Heart left ventricle (tissue), 16 donors: ENCODE results near the gene SENP5. TPM values are rescaled to one million over a fixed set of nuclear protein-coding genes. Genes with fewer than 3 reads are reported as not detected.

Experiments used
- ATAC-seq, 4 donors: fragments of 200-7000 bp; cut with Tn5 transposase; one replicate each; pipeline ENCODE4 v1.9.1; 2020 to 2022; ENCODE audit warnings: moderate library complexity in 4 of 4, mild to moderate bottlenecking in 3 of 4, moderate number of reproducible peaks in 1 of 4
- DNase-seq, 5 donors: peaks; one replicate each; pipeline ENCODE4 v3.0.0-alpha.2; 2020
- H3K27ac ChIP-seq, 12 donors: fragments of 200-600 bp; sonication (generic) in 4 of 12; one replicate each; pipeline versions ENCODE4 v1.5.0 to v1.8.0; 2016 to 2022; ENCODE audit warnings: mild to moderate bottlenecking in 2 of 12
- H3K27me3 ChIP-seq, 9 donors: fragments of 200-600 bp; sonication (generic) in 2 of 9; one replicate each; pipeline versions ENCODE4 v1.5.1 to v1.8.0; 2016 to 2022; ENCODE audit warnings: mild to moderate bottlenecking in 3 of 9
- H3K36me3 ChIP-seq, 9 donors: fragments of 200-600 bp; sonication (generic) in 2 of 9; one replicate each; pipeline versions ENCODE4 v1.5.0 to v1.8.0; 2018 to 2022; ENCODE audit warnings: mild to moderate bottlenecking in 2 of 9
- H3K4me1 ChIP-seq, 12 donors: fragments of 200-600 bp; sonication (generic) in 4 of 12; one replicate each; pipeline versions ENCODE4 v1.5.0 to v1.8.0; 2016 to 2022; ENCODE audit warnings: mild to moderate bottlenecking in 3 of 12
- H3K4me3 ChIP-seq, 12 donors: fragments of 200-600 bp; sonication (generic) in 4 of 12; one replicate each; pipeline versions ENCODE4 v1.5.0 to v1.8.0; 2017 to 2022; ENCODE audit warnings: mild to moderate bottlenecking in 9 of 12, moderate library complexity in 4 of 12
- H3K9me3 ChIP-seq, 12 donors: fragments of 200-600 bp; sonication (generic) in 4 of 12; one replicate each; pipeline versions ENCODE4 v1.5.0 to v1.8.0; 2016 to 2022; ENCODE audit warnings: mild to moderate bottlenecking in 1 of 12
- CTCF ChIP-seq, 12 donors: fragments of 200-600 bp; sonication (generic) in 4 of 12; IDR thresholded peaks; one replicate each; pipeline versions ENCODE4 v1.5.0 to v1.8.0; 2018 to 2022; ENCODE audit warnings: antibody characterized with exemption in 12 of 12, mild to moderate bottlenecking in 5 of 12
- POLR2A ChIP-seq, 2 donors: fragments of 450-650 bp; IDR thresholded peaks; one replicate each; pipeline ENCODE4 v1.6.1; 2017; ENCODE audit warnings: antibody characterized with exemption in 2 of 2, mild to moderate bottlenecking in 2 of 2, moderate library complexity in 2 of 2
- WGBS, 4 donors: extraction: QIAGEN DNeasy Blood & Tissue Kit in 2 of 4; methylation state at CpG; one replicate each; pipeline versions ENCODE4 v1.1.5 to v1.1.7; 2013 to 2018; 5-methylcytosine and 5-hydroxymethylcytosine counted together
- intact Hi-C, 10 donors: fragments of 100-400 bp; cut with DNase I; formaldehyde crosslinking; loops; one replicate each; pipeline versions ENCODE4 v1.11.1 to v1.14.2; 2022
- polyA plus RNA-seq, 2 donors: library from polyadenylated mRNA; stranded (reverse); fragments of 200-250 nt; gene quantifications; one replicate each; pipeline ENCODE4 v1.2.3, GENCODE V29; 2013
- total RNA-seq, 9 donors: library from RNA; depleted of rRNA in 2 of 9; stranded (reverse); fragments of >200 nt in 2 of 9; fragmentation: NEBNext Ultra II Directional in 3 of 9; extraction: Animal tissue kit (Norgen Biotek cat#: 25700) in 3 of 9; gene quantifications; one replicate each; pipeline versions ENCODE4 v1.1.0 to v1.2.4, GENCODE V29; 2016 to 2023
- donor health status: ischemic (EF 13 %, LVEDD 7.1; RV severe dilation, severe dysfunction).
- donor health status: healthy with polysubstance abuse.
- donor health status: DM: no; HTN: yes; CAD: no.
- donor health status: DM: no; HTN: no; CAD: no.
- donor health status: ischemic (EF 25% LVEDD 6.9; RV normal size, moderate dysfunction).
- donor health status: ischemic (EF 25% LVEDD 5.7; RV mildly dilated, moderate dysfunction).
- donor health status: healthy.
- donor health status: DM: yes; HTN: yes; CAD: no.
- donor health status: ischemic (EF 35%, LVEDD 5.7; RV mildly dilated, moderate dysfunction).
- donor health status: nonischemic (EF 11% LVEDD 7.7; RV severe dilation, severe dysfunction).
- donor health status: DM: yes; HTN: yes; CAD: no.
- donor health status: PGD.
- donor health status: ischemic (EF 29% LVEDD 5.4; RV normal size, mild dysfunction).
- donor health status: nonischemic (EF 23%, LVEDD 6.1; RV moderate dilation, normal function).

Gene SENP5
- total and polyA plus RNA-seq, 11 donors, result 7.0 to 28.5 (median 22.0) TPM

GRCh38 chr3:196974661-196975060 lies 106.9 kb downstream of the SENP5 start:
- DNase-seq, result peak in 2 of 5 donors; percentile 4 to 7
- 77 to 91% (median 82%) methylated on average over 5 of the region's 5 CpGs for WGBS, 4 donors

DNA sequence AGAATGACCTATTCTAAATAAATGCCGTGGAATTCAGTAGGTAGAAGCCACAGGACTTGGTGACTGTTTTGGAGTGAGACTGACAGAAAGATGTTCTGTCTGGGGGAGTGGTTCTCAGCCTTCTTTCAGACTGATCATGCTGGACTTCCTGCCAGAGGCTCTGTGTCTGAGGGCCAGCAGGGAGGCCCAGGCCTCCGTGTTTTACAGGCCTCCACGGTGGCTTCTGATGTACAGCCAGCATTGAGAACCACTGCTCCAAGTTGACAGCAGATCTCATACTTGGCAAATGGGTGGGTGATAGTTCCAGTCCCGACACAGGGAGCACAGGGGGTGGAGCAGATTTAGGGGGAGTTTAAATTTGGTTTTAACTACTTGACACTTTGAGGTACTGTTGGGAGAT lies 107.6 kb downstream of the SENP5 start:
- peaks cover 0 to 8% (median 0%) of the 10 kb centered on the region in 12 donors for H3K4me1 ChIP-seq
- H3K4me3 ChIP-seq, result no peak overlapping the region
- ATAC-seq (no peak), DNase-seq (no peak)
- TF ChIP-seq CTCF (IDR thresholded peaks at IDR 0.05) (no peak), POLR2A (IDR thresholded peaks at IDR 0.05) (no peak)
- H3K27me3 ChIP-seq, result no peaks in the 10 kb centered on the region
- intact Hi-C loops, result loop anchor here in 4 of 10 donors (5.0 to 10.0 kb wide), 2 partner anchors 209 to 212 kb away; no protein-coding TSS in a partner anchor
- no peak overlapping the region for H3K27ac ChIP-seq
- 60 to 75% (median 64%) methylated on average over 4 of the region's 4 CpGs for WGBS, 4 donors
- H3K9me3 ChIP-seq, result no peaks in the 10 kb centered on the region
- H3K36me3 ChIP-seq, result no peaks in the 10 kb centered on the region

More at GRCh38 chr3:196974661-196975060, 106.9 kb downstream of the SENP5 start:
- no peak overlapping the region for H3K27ac ChIP-seq
- H3K4me1 ChIP-seq, result peaks cover 0 to 10% (median 0%) of the 10 kb centered on the region in 12 donors
- no peaks in the 10 kb centered on the region for H3K36me3 ChIP-seq
- no peaks in the 10 kb centered on the region for H3K9me3 ChIP-seq
- no peaks in the 10 kb centered on the region for H3K27me3 ChIP-seq
- no peak overlapping the region for H3K4me3 ChIP-seq
- no peak for ATAC-seq
- TF ChIP-seq CTCF (IDR thresholded peaks at IDR 0.05) (no peak), POLR2A (IDR thresholded peaks at IDR 0.05) (no peak)
- intact Hi-C loops, result loop anchor here in 5 of 10 donors (5.0 to 10.0 kb wide), 4 partner anchors 137 to 367 kb away; no protein-coding TSS in a partner anchor

DNA sequence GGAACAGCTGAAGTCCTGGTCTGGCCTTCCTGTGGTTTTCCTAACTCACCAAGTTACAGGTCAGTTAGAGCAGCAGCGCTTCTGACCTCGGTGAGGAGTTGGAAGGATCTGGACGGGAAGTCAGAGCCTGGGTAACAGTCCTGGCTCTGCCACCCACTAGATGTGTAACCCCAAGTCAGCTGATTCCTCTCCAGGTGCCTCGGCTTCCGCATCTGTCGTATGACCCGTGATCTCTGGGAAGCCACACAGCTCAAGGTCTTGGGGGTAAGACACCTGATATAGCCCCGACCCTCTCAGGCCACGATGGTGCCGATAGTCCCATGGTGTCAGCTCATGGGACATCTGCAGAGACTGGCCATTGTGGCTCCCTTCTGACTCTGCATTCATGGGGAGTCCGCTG lies 109.2 kb downstream of the SENP5 start:
- DNase-seq, result peak in 2 of 5 donors; percentile 1 to 20
- ATAC-seq, result no peak
- H3K4me3 ChIP-seq, result no peak overlapping the region
- H3K36me3 ChIP-seq, result no peaks in the 10 kb centered on the region
- H3K27ac ChIP-seq, result no peak overlapping the region
- no peak for TF ChIP-seq POLR2A (IDR thresholded peaks at IDR 0.05)
- no peak for TF ChIP-seq CTCF (IDR thresholded peaks at IDR 0.05)
- H3K4me1 ChIP-seq, result peaks cover 0 to 8% (median 0%) of the 10 kb centered on the region in 12 donors
- 73 to 90% (median 84%) methylated on average over 11 of the region's 11 CpGs for WGBS, 4 donors
- no peaks in the 10 kb centered on the region for H3K9me3 ChIP-seq
- intact Hi-C loops, result loop anchor here in 4 of 10 donors (5.0 to 10.0 kb wide), 2 partner anchors 208 to 210 kb away; no protein-coding TSS in a partner anchor
- no peaks in the 10 kb centered on the region for H3K27me3 ChIP-seq

DNA sequence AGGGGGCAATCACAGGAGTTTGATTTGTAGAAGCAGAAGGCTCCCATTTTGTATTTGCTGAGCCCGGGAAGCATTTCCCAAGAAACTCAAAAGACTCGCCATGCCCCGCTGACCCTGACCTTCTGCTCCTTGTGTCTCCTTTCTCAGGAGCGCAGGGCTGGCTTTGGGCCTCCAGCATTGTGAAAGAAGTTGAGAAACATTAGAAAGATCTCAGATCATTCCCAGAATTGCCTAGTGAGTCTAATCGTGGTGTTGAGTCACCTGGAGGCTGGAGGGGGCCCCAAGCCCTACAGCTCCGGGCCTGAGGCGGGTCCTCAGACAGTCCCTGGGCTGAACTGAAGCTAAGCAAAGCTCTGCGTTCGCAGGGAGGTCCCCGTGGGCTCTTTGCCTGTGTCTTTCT lies 111.8 kb downstream of the SENP5 start:
- H3K4me3 ChIP-seq, result no peak overlapping the region
- peaks cover 0 to 8% (median 0%) of the 10 kb centered on the region in 12 donors for H3K4me1 ChIP-seq
- H3K27ac ChIP-seq, result no peak overlapping the region
- intact Hi-C loops, result loop anchor here in 6 of 10 donors (2.0 to 10.0 kb wide), 4 partner anchors 205 to 209 kb away; no protein-coding TSS in a partner anchor
- no peak for TF ChIP-seq POLR2A (IDR thresholded peaks at IDR 0.05)
- no peak for TF ChIP-seq CTCF (IDR thresholded peaks at IDR 0.05)
- H3K27me3 ChIP-seq, result peaks cover 0 to 5% (median 0%) of the 10 kb centered on the region in 9 donors
- peaks cover 0 to 16% (median 7%) of the 10 kb centered on the region in 12 donors for H3K9me3 ChIP-seq
- no peak for ATAC-seq
- no peaks in the 10 kb centered on the region for H3K36me3 ChIP-seq
- DNase-seq, result peak in 2 of 5 donors; percentile 7 to 12
- WGBS, 4 donors, result 84 to 88% (median 86%) methylated on average over 10 of the region's 10 CpGs
